Measurements from ENCODE around the gene DES.

The DES gene

GRCh38 chr2:219418155-219419011 lies at the start of gene DES:
Gene DES, plus strand, starts transcription at chr2:219418377. Its CDS starts 86 bp downstream, at chr2:219418463.
- no peak for TF ChIP-seq GATA3 (IDR thresholded peaks at IDR 0.05; ENCODE audit: low read depth, low read length)
- no peak for TF ChIP-seq GATA2 (IDR thresholded peaks at IDR 0.05; ENCODE audit: low read depth, low read length)

- TF ChIP-seq GATA2 (IDR thresholded peaks at IDR 0.05; ENCODE audit: low read depth, low read length) = no peak; the same call in 1 of the 2 replicates
- no peak for TF ChIP-seq GATA3 (IDR thresholded peaks at IDR 0.05; ENCODE audit: low read depth, low read length)
Measured at GRCh38 chr2:219368690-219369191, 49.4 kb upstream of the DES start.

GRCh38 chr2:219369447-219369861 lies 48.7 kb upstream of the DES start:
- TF ChIP-seq GATA2 (IDR thresholded peaks at IDR 0.05; ENCODE audit: low read depth, low read length) = no peak
- no peak for TF ChIP-seq GATA3 (IDR thresholded peaks at IDR 0.05; ENCODE audit: low read depth, low read length)

- TF ChIP-seq GATA2 (IDR thresholded peaks at IDR 0.05; ENCODE audit: low read depth, low read length) (no peak), GATA3 (IDR thresholded peaks at IDR 0.05; ENCODE audit: low read depth, low read length) (no peak)
Measured at GRCh38 chr2:219378163-219378851, 39.9 kb upstream of the DES start.

- no peak for TF ChIP-seq GATA2 (IDR thresholded peaks at IDR 0.05; ENCODE audit: low read depth, low read length)
- no peak for TF ChIP-seq GATA3 (IDR thresholded peaks at IDR 0.05; ENCODE audit: low read depth, low read length)
Measured at GRCh38 chr2:219380926-219381325, 37.3 kb upstream of the DES start.

- TF ChIP-seq GATA3 (IDR thresholded peaks at IDR 0.05; ENCODE audit: low read depth, low read length) (no peak), GATA2 (IDR thresholded peaks at IDR 0.05; ENCODE audit: low read depth, low read length) (no peak)
Measured at GRCh38 chr2:219381448-219381847, 36.7 kb upstream of the DES start.

GRCh38 chr2:219384083-219384713 lies 34.0 kb upstream of the DES start:
- no peak for TF ChIP-seq GATA3 (IDR thresholded peaks at IDR 0.05; ENCODE audit: low read depth, low read length)

GRCh38 chr2:219384859-219385258 lies 33.3 kb upstream of the DES start:
- TF ChIP-seq GATA2 (IDR thresholded peaks at IDR 0.05; ENCODE audit: low read depth, low read length) = no peak
- no peak for TF ChIP-seq GATA3 (IDR thresholded peaks at IDR 0.05; ENCODE audit: low read depth, low read length)

GRCh38 chr2:219385958-219386520 lies 32.1 kb upstream of the DES start:
- TF ChIP-seq GATA3 (IDR thresholded peaks at IDR 0.05; ENCODE audit: low read depth, low read length) (no peak), GATA2 (IDR thresholded peaks at IDR 0.05; ENCODE audit: low read depth, low read length) (no peak)

- no peak for TF ChIP-seq GATA2 (IDR thresholded peaks at IDR 0.05; ENCODE audit: low read depth, low read length)
- no peak for TF ChIP-seq GATA3 (IDR thresholded peaks at IDR 0.05; ENCODE audit: low read depth, low read length)
Measured at GRCh38 chr2:219386532-219387280, 31.5 kb upstream of the DES start.

- TF ChIP-seq GATA3 (IDR thresholded peaks at IDR 0.05; ENCODE audit: low read depth, low read length) (no peak), GATA2 (IDR thresholded peaks at IDR 0.05; ENCODE audit: low read depth, low read length) (no peak)
Measured at GRCh38 chr2:219387306-219388120, 30.7 kb upstream of the DES start, which contains the start of gene DNPEP. Gene DNPEP, minus strand, starts transcription at chr2:219387912. Its CDS starts 118 bp downstream, at chr2:219387794.

GRCh38 chr2:219388121-219388906 lies 29.9 kb upstream of the DES start:
- TF ChIP-seq GATA2 (IDR thresholded peaks at IDR 0.05; ENCODE audit: low read depth, low read length) (no peak), GATA3 (IDR thresholded peaks at IDR 0.05; ENCODE audit: low read depth, low read length) (no peak)

Measured in SH-SY5Y (cell line).